ENCODE measurements around the gene RAVER1.

GRCh38 chr19:10364644-10365043, 31.3 kb upstream of the RAVER1 start:
- TF ChIP-seq CTCF (IDR thresholded peaks at IDR 0.05; ENCODE audit: borderline replicate concordance, extremely low read depth, low read length, poor library complexity, severe bottlenecking) (no peak), EZH2 (IDR thresholded peaks at IDR 0.05; ENCODE audit: borderline replicate concordance, low read depth, low read length, severe bottlenecking) (no peak)
